AG09309 (cell line): Measurements from ENCODE around the gene SEC61A1.

Experiments used
- DNase-seq: peaks from one replicate; pipeline ENCODE4 v3.0.0-alpha.2; 2010; ENCODE audit warnings: low read depth
- H3K4me3 ChIP-seq: 2 replicates; pipeline ENCODE4 v1.5.1; 2011; ENCODE audit warnings: mild to moderate bottlenecking, low read depth, low read length, moderate library complexity; ENCODE audit not compliant: control insufficient read depth
- TF ChIP-seq, protein P1 (sequence below): IDR thresholded peaks from 2 replicates; pipeline ENCODE4 v1.5.1; 2011; ENCODE audit warnings: mild to moderate bottlenecking, low read depth, low read length, inconsistent platforms; ENCODE audit not compliant: insufficient read depth, control insufficient read depth; ENCODE audit errors: missing control alignments

The SEC61A1 gene

DNA sequence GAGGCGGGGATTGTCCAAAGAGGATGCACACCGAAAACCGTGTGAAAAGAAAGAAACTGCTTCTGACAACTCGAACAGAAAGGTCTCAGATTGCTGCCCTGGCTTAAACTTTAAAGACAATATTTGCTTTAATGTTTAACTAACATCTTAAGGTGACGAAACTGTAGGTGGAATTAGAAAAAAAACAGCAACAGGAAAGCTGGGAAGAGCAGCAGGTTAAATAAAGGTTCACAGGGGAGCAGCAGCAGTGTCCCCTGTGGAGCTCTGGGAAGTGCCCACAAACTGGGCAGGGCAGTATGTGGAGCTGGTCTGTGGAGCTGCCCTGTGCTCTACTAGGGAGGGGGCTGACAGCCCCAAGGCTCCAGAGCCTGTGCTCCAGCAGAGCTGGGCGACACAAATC, 46.0 kb downstream of the SEC61A1 start:
- no peak overlapping the region for H3K4me3 ChIP-seq
- TF ChIP-seq, protein P1, sequence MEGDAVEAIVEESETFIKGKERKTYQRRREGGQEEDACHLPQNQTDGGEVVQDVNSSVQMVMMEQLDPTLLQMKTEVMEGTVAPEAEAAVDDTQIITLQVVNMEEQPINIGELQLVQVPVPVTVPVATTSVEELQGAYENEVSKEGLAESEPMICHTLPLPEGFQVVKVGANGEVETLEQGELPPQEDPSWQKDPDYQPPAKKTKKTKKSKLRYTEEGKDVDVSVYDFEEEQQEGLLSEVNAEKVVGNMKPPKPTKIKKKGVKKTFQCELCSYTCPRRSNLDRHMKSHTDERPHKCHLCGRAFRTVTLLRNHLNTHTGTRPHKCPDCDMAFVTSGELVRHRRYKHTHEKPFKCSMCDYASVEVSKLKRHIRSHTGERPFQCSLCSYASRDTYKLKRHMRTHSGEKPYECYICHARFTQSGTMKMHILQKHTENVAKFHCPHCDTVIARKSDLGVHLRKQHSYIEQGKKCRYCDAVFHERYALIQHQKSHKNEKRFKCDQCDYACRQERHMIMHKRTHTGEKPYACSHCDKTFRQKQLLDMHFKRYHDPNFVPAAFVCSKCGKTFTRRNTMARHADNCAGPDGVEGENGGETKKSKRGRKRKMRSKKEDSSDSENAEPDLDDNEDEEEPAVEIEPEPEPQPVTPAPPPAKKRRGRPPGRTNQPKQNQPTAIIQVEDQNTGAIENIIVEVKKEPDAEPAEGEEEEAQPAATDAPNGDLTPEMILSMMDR = no peak
- DNase-seq = no peak

DNA sequence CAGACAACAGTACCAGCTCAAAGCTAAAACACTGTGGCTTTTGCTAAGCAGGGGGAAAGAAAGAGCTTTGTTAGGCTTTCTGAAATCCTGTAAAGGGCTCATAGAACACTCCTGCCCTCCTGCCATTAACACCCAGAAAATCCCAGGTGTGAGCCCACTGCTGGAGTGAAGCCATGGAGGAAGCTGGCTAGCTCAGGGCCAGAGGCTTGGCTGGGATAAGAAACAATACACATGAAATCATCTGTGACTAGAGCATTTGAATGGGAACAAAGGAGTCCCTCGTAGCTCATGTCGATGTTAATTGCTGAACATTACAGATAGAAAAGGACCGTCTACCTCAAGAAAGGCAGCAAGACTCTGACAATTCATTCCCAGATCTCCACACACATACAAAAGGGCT, 47.9 kb downstream of the SEC61A1 start:
- DNase-seq = no peak
- no peak overlapping the region for H3K4me3 ChIP-seq
- TF ChIP-seq, protein P1 = no peak

DNA sequence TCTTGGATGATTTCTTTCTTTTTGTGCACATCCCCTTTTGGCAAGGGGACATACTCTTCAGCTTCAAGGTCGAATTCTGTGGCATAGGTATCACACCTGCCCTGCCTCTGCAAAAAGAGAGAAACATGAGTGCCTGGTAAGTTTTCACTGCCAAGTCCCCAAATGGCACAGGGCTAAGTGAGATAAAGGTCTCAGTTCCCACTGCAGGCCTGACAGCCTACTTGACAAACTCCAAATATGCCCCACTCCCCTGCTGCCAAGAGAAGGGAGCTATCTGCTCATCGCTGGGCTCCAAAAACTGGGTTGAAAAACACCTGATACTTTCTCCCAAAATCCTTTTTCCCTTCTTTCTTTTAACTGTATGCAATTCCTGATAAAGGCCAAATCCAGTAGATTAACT, 48.4 kb downstream of the SEC61A1 start:
- H3K4me3 ChIP-seq = no peak overlapping the region
- no peak for DNase-seq
- TF ChIP-seq, protein P1 = no peak

DNA sequence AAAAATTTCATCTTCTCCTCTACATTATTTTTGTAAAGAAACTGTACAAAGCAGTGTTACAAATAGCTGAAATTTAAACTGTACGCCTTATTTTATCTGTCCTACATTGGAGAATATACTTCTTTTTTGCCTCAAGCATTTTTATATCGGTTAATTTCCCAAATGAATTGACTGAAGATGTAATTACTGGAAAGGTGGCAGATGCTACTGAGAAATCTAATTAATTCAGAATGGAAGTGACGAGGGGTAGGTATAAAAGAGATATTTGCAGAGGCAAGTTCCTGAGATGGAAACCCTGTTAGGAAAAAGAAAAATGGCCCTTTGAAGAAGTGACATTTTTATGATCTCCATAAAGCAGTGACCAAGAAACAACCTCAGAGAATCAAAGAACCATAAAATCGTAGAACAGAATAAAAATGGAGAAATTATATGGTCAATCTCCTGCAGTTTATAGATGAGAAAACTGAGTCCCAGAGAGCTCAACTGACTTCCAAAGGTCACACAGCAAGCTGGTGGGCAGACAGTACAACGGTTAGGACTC, 51.0 kb downstream of the SEC61A1 start:
- TF ChIP-seq, protein P1 = no peak
- no peak overlapping the region for H3K4me3 ChIP-seq
- DNase-seq = no peak

DNA sequence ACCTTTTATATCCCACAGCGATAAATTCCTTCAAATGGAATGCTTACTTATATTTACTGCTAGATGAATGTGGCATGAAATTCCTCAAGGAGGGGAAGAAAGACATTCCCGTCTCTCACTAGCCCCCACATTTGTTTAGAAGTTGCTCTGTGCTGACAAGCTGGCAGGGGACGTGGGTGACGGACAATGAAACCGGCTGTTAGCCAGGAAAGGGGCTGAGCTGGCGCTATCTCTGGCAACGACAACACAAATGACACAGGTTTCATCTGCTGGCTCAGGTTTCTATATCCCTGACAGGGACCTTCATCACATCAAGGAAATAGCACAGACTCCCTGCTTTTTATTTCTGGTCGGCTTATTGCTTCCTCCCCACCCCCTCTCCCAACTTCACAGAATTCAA, 55.6 kb downstream of the SEC61A1 start:
- TF ChIP-seq, protein P1 = no peak
- no peak overlapping the region for H3K4me3 ChIP-seq
- DNase-seq = no peak

DNA sequence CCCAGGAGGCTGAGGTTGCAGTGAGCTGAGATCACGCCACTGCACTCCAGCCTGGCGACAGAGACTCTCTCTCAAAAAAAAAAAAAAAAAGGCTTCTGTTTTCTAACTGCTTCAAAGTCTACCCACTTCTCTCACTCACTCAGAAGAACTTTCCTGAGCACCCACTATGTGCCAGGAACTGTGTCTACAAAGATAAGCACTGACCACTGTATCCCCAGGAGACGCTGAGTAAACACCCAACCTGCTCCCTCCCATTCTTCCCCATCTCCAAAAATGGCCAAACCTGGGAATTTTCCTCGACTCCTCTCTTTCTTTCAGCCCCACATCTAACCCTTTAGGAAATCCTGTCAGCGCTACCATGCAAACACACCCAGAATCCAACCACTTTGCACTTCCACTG, 58.9 kb downstream of the SEC61A1 start:
- H3K4me3 ChIP-seq = no peak overlapping the region
- TF ChIP-seq, protein P1 = no peak

More for the DNA sequence above, 58.9 kb downstream of the SEC61A1 start:
- DNase-seq = no peak
